SK-N-MC (cell line): ENCODE results near the gene VPS37B.

ENCODE experiments used
- EZH2 ChIP-seq: fragments of 200-600 bp; sonication (generic); IDR thresholded peaks from one replicate; pipeline ENCODE4 v1.6.1; 2017; ENCODE audit warnings: antibody characterized with exemption
- POLR2AphosphoS5 ChIP-seq: IDR thresholded peaks from 2 replicates; pipeline ENCODE4 v1.6.1; 2012; ENCODE audit warnings: mild to moderate bottlenecking, low read depth, low read length, borderline replicate concordance

DNA sequence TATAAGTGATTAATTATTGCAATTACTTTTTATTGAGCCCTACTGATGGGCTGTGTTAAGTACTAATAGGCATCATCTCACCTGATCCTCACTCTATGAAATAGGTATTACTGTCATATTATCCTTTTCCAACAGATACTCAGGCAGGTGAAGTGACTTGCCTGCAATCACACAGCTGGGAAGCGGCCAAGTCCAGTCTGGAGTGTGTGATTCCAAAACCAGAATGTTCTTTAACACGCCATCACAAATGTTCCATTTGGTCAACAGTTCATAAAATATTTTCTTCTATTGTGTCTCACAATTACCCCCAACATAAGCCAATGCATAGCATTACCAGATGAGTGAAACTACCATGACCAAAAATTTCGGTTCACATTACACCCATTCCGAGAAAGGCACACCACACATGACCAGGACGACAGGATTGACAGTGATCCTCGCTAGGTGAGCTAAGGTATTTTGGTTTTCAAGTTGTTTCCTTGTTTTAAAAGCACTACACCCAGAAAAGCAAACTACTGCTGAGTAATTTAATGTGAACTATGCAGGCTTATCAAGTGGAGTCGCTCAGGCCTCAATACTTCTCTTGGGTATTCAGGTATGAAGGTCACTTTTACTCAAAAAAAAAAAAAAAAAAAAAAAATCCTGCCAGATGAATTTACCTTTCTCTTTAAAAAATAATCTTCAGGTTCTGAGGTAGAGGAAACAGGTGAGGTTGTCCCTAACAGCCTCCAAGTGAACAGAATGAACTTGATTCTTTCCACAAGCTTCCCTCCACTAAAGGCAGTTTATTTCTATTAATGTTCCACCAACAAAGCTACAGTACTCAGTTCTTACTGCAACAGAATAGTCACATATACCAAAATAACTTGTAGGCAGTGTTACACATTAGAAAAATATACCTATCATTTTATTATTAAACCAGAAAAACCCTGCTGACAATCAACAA, 2.4 kb downstream of the VPS37B start:
- no peak for TF ChIP-seq POLR2AphosphoS5
- TF ChIP-seq EZH2 = no peak
